Measurements from ENCODE around the gene PROC.

PROC gene

GRCh38 chr2:127456960-127457359 is 38.7 kb downstream of the PROC start:
- no peak for DNase-seq (ENCODE audit: low spot score)

GRCh38 chr2:127462461-127462860 is 44.2 kb downstream of the PROC start:
- no peak for DNase-seq (ENCODE audit: low spot score)

GRCh38 chr2:127463155-127463991 is 45.1 kb downstream of the PROC start:
- DNase-seq (ENCODE audit: low spot score) = no peak

- no peak for DNase-seq (ENCODE audit: low spot score)
These were observed 46.4 kb downstream of the PROC start for GRCh38 chr2:127464470-127465257.

- no peak for DNase-seq (ENCODE audit: low spot score)
These were observed 47.0 kb downstream of the PROC start for GRCh38 chr2:127465258-127465657.

GRCh38 chr2:127469051-127469450 is 50.8 kb downstream of the PROC start:
- DNase-seq (ENCODE audit: low spot score) = no peak

- no peak for DNase-seq (ENCODE audit: low spot score)
These were observed 51.7 kb downstream of the PROC start for GRCh38 chr2:127469974-127470373.

GRCh38 chr2:127471286-127471988 is 53.2 kb downstream of the PROC start:
- DNase-seq (ENCODE audit: low spot score) = no peak

- no peak for DNase-seq (ENCODE audit: low spot score)
These were observed 54.0 kb downstream of the PROC start for GRCh38 chr2:127472268-127472667.

GRCh38 chr2:127475788-127476187 is 57.6 kb downstream of the PROC start:
- DNase-seq (ENCODE audit: low spot score) = no peak

Data from NAMALWA (cell line).